Measurements from ENCODE around the gene ABCG1.

ABCG1 gene

DNA sequence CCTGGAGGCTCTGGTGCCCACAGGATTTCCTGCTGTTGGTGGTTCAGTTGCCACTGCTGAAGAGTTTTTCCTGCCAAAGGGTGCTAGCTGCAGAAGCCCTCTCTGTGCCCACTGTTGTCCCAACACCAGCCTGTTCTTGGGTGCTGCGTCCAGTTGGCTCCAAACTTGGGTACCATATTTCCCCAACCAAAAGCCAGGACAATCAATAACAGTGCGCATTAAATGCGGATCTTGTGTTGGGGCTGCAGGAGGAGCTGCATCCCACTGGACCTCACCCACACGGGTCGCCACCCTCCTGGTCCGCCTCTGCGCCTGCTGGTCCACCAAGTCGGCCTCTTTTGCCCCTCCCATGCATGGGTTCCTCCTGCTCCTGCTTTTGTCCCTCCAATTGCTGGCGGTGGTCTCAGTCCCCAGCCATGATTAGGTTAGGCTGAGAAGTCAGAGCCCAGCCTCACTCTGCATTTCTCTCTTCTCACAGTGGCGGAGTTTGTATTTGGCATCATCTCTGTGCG is 9.8 kb downstream of the ABCG1 start:
- Histone ChIP-seq H3K27ac (ENCODE audit: low read depth, low read length, poor library complexity, severe bottlenecking) (peak overlapping the region; percentile 66), H3K4me3 (ENCODE audit: low read depth, low read length, poor library complexity, severe bottlenecking) (no peak overlapping the region), H3K79me2 (ENCODE audit: insufficient read depth, low read length) (no peaks in the 10 kb centered on the region), H4K20me1 (ENCODE audit: insufficient read depth, low read length) (no peaks in the 10 kb centered on the region), H3K36me3 (ENCODE audit: insufficient read depth, low read length) (no peaks in the 10 kb centered on the region), H2AFZ (ENCODE audit: low read length) (no peak overlapping the region), H3K4me1 (ENCODE audit: insufficient read depth, low read length, severe bottlenecking) (peaks cover 79% of the 10 kb centered on the region), H3K9ac (ENCODE audit: low read length) (peak overlapping the region; percentile 15; the same call in 1 of the 2 replicates), H3K27me3 (ENCODE audit: insufficient read depth, low read length) (no peaks in the 10 kb centered on the region), H3F3A (ENCODE audit: insufficient read depth, low read length) (peaks cover 10% of the 10 kb centered on the region; the same call in 1 of the 2 replicates), H3K4me2 (ENCODE audit: low read length) (peak overlapping the region; percentile 11; the same call in 1 of the 2 replicates), H3K9me2 (ENCODE audit: low read depth, low read length) (no peaks in the 10 kb centered on the region), H3K9me3 (ENCODE audit: low read length) (no peaks in the 10 kb centered on the region)
- no peak for TF ChIP-seq EZH2 (IDR thresholded peaks at IDR 0.05; ENCODE audit: borderline replicate concordance, low read length)
- no peak for TF ChIP-seq CTCF (IDR thresholded peaks at IDR 0.05; ENCODE audit: low read length)

- no peak overlapping the region for H2AFZ ChIP-seq (ENCODE audit: low read length)
- no peak for TF ChIP-seq CTCF (IDR thresholded peaks at IDR 0.05; ENCODE audit: low read length)
- no peak for TF ChIP-seq EZH2 (IDR thresholded peaks at IDR 0.05; ENCODE audit: borderline replicate concordance, low read length)
- no peaks in the 10 kb centered on the region for H4K20me1 ChIP-seq (ENCODE audit: insufficient read depth, low read length)
- peaks cover 11% of the 10 kb centered on the region; the same call in 1 of the 2 replicates for H3F3A ChIP-seq (ENCODE audit: insufficient read depth, low read length)
- no peak overlapping the region for H3K27ac ChIP-seq (ENCODE audit: low read depth, low read length, poor library complexity, severe bottlenecking)
- no peaks in the 10 kb centered on the region for H3K36me3 ChIP-seq (ENCODE audit: insufficient read depth, low read length)
- no peak overlapping the region for H3K4me3 ChIP-seq (ENCODE audit: low read depth, low read length, poor library complexity, severe bottlenecking)
- no peaks in the 10 kb centered on the region for H3K27me3 ChIP-seq (ENCODE audit: insufficient read depth, low read length)
- no peaks in the 10 kb centered on the region for H3K9me3 ChIP-seq (ENCODE audit: low read length)
- no peaks in the 10 kb centered on the region for H3K79me2 ChIP-seq (ENCODE audit: insufficient read depth, low read length)
- peaks cover 78% of the 10 kb centered on the region for H3K4me1 ChIP-seq (ENCODE audit: insufficient read depth, low read length, severe bottlenecking)
- H3K9me2 ChIP-seq (ENCODE audit: low read depth, low read length) = no peaks in the 10 kb centered on the region
- H3K9ac ChIP-seq (ENCODE audit: low read length) = no peak overlapping the region
- H3K4me2 ChIP-seq (ENCODE audit: low read length) = no peak overlapping the region
Observed at GRCh38 chr21:42229676-42230075, 10.7 kb downstream of the ABCG1 start.

DNA sequence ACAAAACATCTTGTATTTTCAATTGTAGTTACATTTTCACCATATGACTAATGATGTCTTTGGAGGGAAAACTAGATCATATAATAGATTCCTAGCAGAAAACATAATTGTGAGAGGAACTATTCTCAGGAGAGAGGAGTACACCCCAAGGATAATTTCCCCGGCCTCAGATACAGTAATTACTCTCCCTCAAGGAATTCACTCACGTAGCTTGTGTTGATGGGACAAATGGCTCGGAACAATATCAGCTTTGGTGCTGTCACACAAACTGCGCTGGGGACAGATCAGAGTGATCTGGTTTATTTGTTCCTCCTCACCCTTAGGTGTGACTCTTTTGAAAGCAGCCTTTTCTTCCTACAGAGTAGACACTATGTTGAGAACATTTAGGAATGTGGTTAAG is 11.2 kb downstream of the ABCG1 start:
- Histone ChIP-seq H3K9me3 (ENCODE audit: low read length) (no peaks in the 10 kb centered on the region), H3K4me3 (ENCODE audit: low read depth, low read length, poor library complexity, severe bottlenecking) (no peak overlapping the region), H3K9ac (ENCODE audit: low read length) (no peak overlapping the region), H3K79me2 (ENCODE audit: insufficient read depth, low read length) (no peaks in the 10 kb centered on the region), H3K36me3 (ENCODE audit: insufficient read depth, low read length) (no peaks in the 10 kb centered on the region), H3K4me1 (ENCODE audit: insufficient read depth, low read length, severe bottlenecking) (peaks cover 80% of the 10 kb centered on the region), H2AFZ (ENCODE audit: low read length) (no peak overlapping the region), H3F3A (ENCODE audit: insufficient read depth, low read length) (peaks cover 9% of the 10 kb centered on the region; the same call in 1 of the 2 replicates), H4K20me1 (ENCODE audit: insufficient read depth, low read length) (no peaks in the 10 kb centered on the region), H3K27me3 (ENCODE audit: insufficient read depth, low read length) (no peaks in the 10 kb centered on the region), H3K27ac (ENCODE audit: low read depth, low read length, poor library complexity, severe bottlenecking) (peak overlapping the region; percentile 2), H3K4me2 (ENCODE audit: low read length) (no peak overlapping the region), H3K9me2 (ENCODE audit: low read depth, low read length) (no peaks in the 10 kb centered on the region)
- TF ChIP-seq EZH2 (IDR thresholded peaks at IDR 0.05; ENCODE audit: borderline replicate concordance, low read length) (no peak), CTCF (IDR thresholded peaks at IDR 0.05; ENCODE audit: low read length) (no peak)

All from OCI-LY1 (cell line).